22Rv1 (cell line): ENCODE data around the gene SERP2.

ENCODE experiments used
- CTCF ChIP-seq: fragments of 450-650 bp; IDR thresholded peaks from 2 replicates; pipeline ENCODE4 v1.5.1; 2017; ENCODE audit warnings: mild to moderate bottlenecking
- ZFX ChIP-seq: fragments of 450-650 bp; IDR thresholded peaks from 2 replicates; pipeline ENCODE4 v1.6.1; 2017; ENCODE audit warnings: antibody characterized with exemption, borderline replicate concordance

GRCh38 chr13:44386913-44387556 is 13.4 kb downstream of the SERP2 start:
- TF ChIP-seq CTCF: no peak
- TF ChIP-seq ZFX: no peak
